BE2C (cell line): Measurements from ENCODE around the gene HPS1.

Experiments
- DNase-seq: peaks from one replicate; pipeline ENCODE4 v3.0.0-alpha.2; 2020
- H3K27me3 ChIP-seq: fragments of 250-450 bp; sonication (Bioruptor Pico); 2 replicates; pipeline ENCODE4 v1.5.1; 2020; ENCODE audit warnings: mild to moderate bottlenecking
- H3K36me3 ChIP-seq: fragments of 250-450 bp; sonication (Bioruptor Pico); 2 replicates; pipeline ENCODE4 v1.5.1; 2020; ENCODE audit warnings: mild to moderate bottlenecking
- H3K4me1 ChIP-seq: fragments of 250-450 bp; sonication (Bioruptor Pico); 2 replicates; pipeline ENCODE4 v1.5.1; 2020
- H3K4me3 ChIP-seq: 2 replicates; pipeline ENCODE4 v1.5.1; 2011; ENCODE audit warnings: low read depth, low read length
- H3K9me3 ChIP-seq: fragments of 250-450 bp; sonication (Bioruptor Pico); 2 replicates; pipeline ENCODE4 v1.5.1; 2020
- CTCF ChIP-seq: IDR thresholded peaks from 2 replicates; pipeline ENCODE4 v1.5.1; 2012; ENCODE audit warnings: mild to moderate bottlenecking, low read depth, low read length

The HPS1 gene

GRCh38 chr10:98396096-98397063 is 50.4 kb downstream of the HPS1 start:
- no peaks in the 10 kb centered on the region for H3K27me3 ChIP-seq
- no peak overlapping the region for H3K4me3 ChIP-seq
- no peak for TF ChIP-seq CTCF
- no peaks in the 10 kb centered on the region for H3K36me3 ChIP-seq
- H3K9me3 ChIP-seq = no peaks in the 10 kb centered on the region
- no peaks in the 10 kb centered on the region for H3K4me1 ChIP-seq
- no peak for DNase-seq

- Histone ChIP-seq H3K9me3 (no peaks in the 10 kb centered on the region), H3K4me1 (no peaks in the 10 kb centered on the region), H3K4me3 (no peak overlapping the region), H3K36me3 (no peaks in the 10 kb centered on the region), H3K27me3 (no peaks in the 10 kb centered on the region)
- DNase-seq = no peak
- no peak for TF ChIP-seq CTCF
Observed at GRCh38 chr10:98394851-98395440, 51.8 kb downstream of the HPS1 start.

- Histone ChIP-seq H3K9me3 (no peaks in the 10 kb centered on the region), H3K36me3 (no peaks in the 10 kb centered on the region), H3K27me3 (no peaks in the 10 kb centered on the region), H3K4me3 (no peak overlapping the region), H3K4me1 (no peaks in the 10 kb centered on the region)
- no peak for TF ChIP-seq CTCF
- DNase-seq = no peak
Observed at GRCh38 chr10:98391578-98391991, 55.1 kb downstream of the HPS1 start.

GRCh38 chr10:98391065-98391464 is 55.7 kb downstream of the HPS1 start:
- no peak for TF ChIP-seq CTCF
- Histone ChIP-seq H3K4me1 (no peaks in the 10 kb centered on the region), H3K9me3 (no peaks in the 10 kb centered on the region), H3K27me3 (no peaks in the 10 kb centered on the region), H3K36me3 (no peaks in the 10 kb centered on the region), H3K4me3 (no peak overlapping the region)
- DNase-seq = no peak

- H3K36me3 ChIP-seq = no peaks in the 10 kb centered on the region
- TF ChIP-seq CTCF = no peak
- no peak for DNase-seq
- H3K4me1 ChIP-seq = no peaks in the 10 kb centered on the region
- H3K27me3 ChIP-seq = no peaks in the 10 kb centered on the region
- H3K4me3 ChIP-seq = no peak overlapping the region
- no peaks in the 10 kb centered on the region for H3K9me3 ChIP-seq
Observed at GRCh38 chr10:98390406-98390805, 56.3 kb downstream of the HPS1 start.

GRCh38 chr10:98389398-98389797 is 57.3 kb downstream of the HPS1 start:
- no peaks in the 10 kb centered on the region for H3K36me3 ChIP-seq
- H3K4me3 ChIP-seq = no peak overlapping the region
- H3K4me1 ChIP-seq = no peaks in the 10 kb centered on the region
- TF ChIP-seq CTCF = no peak
- DNase-seq = no peak
- H3K27me3 ChIP-seq = no peaks in the 10 kb centered on the region
- no peaks in the 10 kb centered on the region for H3K9me3 ChIP-seq
